ENCODE measurements around the gene OCA2.

- TF ChIP-seq CTCF (IDR thresholded peaks at IDR 0.05; ENCODE audit: insufficient read depth, low read length, poor library complexity, severe bottlenecking) (no peak), EZH2phosphoT487 (conservative IDR thresholded peaks at IDR 0.05; ENCODE audit: low read length) (no peak)
Measured at GRCh38 chr15:28100516-28101195, 1.5 kb upstream of the OCA2 start.
